Activated naive CD4-positive, alpha-beta T cell (primary cell): ENCODE measurements around the gene GPR149.
"Not testable (repeated sequence)": the region's sequence is repeated elsewhere in the genome, so short reads cannot be mapped to it uniquely, and the experiment has no call there.

Experiments used
- DNase-seq, 4 experiments: peaks; one replicate each; lab custom pipeline; 2025; lab: John Stamatoyannopoulos, UW

GPR149 gene

GRCh38 chr3:154430014-154430413 lies at the start of gene GPR149:
Gene GPR149 (minus strand): TSS chr3:154430190. CDS start chr3:154429615, 575 bp downstream.
- no peak for DNase-seq

- DNase-seq: no peak
Measured at GRCh38 chr3:154473769-154474168, 43.8 kb upstream of the GPR149 start.

DNA sequence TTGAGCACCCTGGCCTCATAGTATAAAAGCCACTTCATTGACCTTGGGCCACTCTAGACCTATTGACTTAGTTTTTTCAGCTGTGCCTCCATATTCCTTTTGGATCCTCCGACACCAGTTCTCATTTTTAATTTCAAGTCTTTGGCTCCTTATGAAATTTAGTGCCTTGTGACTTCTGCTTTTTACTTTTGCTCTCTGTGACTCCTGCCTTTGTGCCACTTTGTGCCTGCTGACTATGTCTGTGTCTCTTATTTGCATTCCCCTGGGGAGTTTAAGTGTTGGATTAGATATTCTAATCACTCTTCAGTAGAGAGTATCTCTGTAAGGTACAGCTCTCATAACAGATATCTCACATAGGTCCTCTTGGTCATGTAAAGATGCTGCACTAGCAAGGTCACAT lies 39.6 kb upstream of the GPR149 start:
- DNase-seq: no peak

GRCh38 chr3:154464440-154465190 lies 34.6 kb upstream of the GPR149 start:
- DNase-seq: no peak

- DNase-seq: no peak
Measured at GRCh38 chr3:154458560-154458959, 28.6 kb upstream of the GPR149 start.

- DNase-seq: not testable (repeated sequence)
Measured at GRCh38 chr3:154439081-154439480, 9.1 kb upstream of the GPR149 start.

DNA sequence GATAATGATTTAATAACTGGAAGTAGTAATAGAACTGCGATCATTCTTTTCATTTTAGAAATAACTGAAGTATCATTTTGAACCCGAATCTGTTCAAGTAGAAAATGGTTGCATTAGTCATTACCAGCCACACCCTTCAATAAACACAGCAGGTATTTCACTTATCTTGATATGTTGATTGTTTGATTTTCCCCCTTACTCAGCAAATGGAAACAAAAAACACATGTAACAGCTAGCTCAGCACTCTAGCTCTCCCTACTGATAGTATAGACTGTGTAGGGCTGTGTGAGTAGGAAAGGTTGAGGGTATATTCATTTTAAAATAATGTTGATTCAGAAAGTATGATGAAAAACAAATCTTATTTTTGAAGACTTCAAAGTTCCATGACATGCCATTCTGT lies 1.1 kb upstream of the GPR149 start:
- DNase-seq: no peak

DNA sequence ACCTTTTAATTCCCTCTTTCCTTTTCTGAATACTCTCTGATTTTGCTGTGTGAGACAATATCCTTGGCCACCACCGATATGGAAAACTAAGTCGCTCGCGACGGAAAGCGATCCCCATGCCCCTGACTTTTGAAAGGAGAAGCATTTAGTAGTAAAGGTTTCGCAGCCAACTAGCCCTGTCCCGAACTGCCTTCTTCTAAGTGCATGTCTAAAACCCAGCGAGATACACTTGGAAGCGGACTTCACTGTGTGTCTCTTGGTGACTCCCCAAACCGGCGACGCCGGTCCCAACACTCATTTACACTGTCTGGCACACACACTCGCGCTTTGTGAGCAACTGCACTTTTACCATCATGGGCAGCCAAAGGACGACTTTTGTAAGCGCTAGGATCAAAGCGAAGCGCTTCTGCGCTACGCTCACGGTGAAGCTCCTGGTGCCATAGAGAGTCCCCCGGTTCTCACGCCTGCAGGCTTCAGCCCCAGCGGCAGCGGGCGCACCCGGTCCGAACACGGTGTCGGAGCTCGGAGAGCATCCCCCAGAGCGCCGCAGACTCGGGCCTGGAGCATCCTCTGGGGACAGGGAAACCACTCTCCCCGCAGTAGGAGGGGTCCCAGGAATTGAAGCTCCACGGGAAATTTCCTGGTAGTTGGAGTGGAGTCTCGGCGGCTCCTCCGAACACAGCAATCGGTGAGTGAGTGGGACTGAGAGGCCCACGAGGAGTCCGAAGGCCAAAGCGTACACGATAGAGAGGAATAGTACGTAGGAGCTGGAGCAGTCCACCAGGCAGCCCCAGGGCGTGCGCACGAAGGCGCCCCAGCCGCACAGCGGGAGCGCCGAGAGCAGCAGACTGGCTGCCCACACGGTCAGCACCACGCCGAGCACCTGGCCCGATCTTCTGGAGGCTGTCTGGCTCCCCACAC lies 1.4 kb downstream of the GPR149 start:
- DNase-seq: no peak

GRCh38 chr3:154427685-154428285 lies 2.2 kb downstream of the GPR149 start:
- DNase-seq: no peak

GRCh38 chr3:154422694-154423093 lies 7.3 kb downstream of the GPR149 start:
- no peak for DNase-seq

DNA sequence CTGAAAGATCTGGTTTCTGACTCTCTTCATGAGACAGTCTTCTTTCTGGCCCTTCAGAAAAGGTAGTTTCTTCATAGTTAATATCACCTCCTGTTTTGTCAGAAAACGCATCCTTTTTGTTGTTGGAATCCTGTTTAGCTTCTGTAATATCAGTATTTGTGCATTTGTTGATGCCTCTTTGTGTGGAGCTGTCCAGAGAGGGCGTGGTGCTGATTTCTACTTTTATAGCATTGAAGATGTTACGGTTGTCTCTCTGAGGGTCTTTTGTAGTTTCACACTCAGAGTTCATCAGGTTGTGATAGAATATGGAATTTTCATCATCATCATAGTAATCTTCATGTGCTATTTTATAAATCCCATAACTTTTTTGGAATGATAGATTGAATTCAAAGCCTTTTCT lies 8.9 kb downstream of the GPR149 start:
- no peak for DNase-seq

DNA sequence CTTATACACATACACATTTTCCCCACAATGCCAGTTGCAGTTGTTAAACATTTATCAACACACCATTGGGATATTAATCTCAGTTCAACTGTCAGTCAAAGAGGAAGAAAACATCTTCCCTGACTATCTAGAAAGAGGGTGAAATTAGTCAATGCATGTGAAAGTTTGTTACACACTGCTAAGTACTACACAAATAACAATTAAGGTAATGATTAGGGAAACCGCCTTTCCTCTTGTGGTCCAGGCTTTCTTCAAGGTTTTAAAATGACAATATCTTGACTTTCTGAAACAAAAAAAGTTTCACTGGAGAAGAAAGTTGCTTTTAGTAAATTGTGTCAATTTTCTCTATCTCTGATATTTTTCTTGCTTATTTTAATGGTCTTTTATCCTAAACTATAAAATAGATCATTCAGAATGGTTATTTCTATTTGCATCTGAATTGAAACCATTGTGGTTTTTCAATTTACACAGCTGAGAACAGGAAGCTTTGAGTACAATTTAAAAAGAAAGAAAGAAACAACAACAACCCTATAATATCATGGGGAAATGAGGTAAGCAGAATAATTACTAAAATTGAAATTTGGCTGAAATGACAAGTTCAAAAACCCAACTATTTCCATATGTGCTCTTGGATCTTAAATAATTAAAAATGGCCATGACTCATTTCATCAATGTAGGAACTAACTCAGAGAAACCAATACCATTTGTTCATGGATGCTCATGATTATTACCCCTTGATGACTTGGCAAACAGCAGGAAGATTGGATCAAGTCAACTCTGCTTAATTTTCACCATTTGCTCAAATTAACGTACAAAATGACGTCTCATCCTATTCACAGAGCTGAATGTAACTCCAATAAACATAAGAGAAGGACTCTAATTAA lies 31.7 kb downstream of the GPR149 start:
- DNase-seq: no peak

GRCh38 chr3:154389861-154390260 lies 40.1 kb downstream of the GPR149 start:
- DNase-seq: no peak

- no peak for DNase-seq
Measured at GRCh38 chr3:154384479-154384878, 45.5 kb downstream of the GPR149 start.

- no peak for DNase-seq
Measured at GRCh38 chr3:154378311-154378710, 51.7 kb downstream of the GPR149 start.

DNA sequence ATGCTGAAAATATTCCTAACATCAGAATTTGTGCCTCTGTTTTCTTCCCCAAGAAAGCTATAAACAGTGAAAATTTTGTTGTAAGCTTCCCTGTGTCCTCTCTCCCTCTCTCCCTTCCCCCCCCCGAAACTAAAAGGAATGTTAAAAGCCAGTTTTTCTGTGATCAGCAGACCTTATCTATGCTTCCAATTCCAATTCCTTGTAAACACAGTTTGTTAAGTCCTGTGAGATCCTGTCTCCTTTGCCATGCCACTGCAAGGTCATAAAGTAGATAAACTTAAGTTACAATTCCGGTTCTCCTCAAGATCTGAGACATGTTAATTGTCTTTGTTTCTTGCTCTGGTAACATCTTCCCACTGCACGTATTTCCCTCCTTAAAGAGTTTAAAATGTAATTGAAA lies 62.8 kb downstream of the GPR149 start:
- no peak for DNase-seq

DNA sequence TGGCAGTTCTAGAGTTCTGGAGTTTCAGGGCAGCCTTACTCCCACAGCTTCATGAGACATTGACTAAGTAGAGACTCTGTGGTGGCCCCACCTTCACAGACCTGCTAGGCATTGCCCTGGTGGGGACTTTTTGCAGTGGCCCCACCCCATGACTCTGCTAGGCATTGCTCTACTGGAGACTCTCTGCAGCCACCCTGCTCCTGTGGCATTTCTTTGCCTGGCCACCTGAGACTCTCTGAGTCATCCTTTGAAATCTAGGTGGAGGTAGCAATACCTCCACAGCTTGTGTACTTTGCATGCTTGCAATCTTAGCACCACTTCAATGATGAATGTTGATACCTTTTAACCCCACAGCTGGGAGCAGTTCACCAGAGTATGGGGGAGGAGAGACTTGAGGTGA lies 65.1 kb downstream of the GPR149 start:
- no peak for DNase-seq

GRCh38 chr3:154361099-154361498 lies 68.9 kb downstream of the GPR149 start:
- no peak for DNase-seq

DNA sequence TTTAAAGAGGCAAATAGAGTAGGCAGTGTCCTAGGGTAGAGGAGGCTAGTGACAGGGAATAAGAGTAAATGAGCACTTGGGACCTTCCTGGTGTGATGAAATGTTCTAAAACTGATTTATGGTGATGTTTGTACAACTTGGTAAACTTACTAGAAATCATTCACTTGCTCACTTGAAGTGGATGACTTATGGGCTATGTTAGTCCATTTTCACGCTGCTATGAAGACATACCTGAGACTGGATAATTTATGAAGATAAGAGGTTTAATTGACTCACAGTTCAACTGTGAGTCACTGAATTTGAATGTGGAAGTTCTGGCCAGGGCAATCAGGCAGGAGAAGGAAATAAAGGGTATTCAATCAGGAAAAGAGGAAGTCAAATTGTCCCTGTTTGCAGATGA lies 74.0 kb downstream of the GPR149 start:
- DNase-seq: no peak

DNA sequence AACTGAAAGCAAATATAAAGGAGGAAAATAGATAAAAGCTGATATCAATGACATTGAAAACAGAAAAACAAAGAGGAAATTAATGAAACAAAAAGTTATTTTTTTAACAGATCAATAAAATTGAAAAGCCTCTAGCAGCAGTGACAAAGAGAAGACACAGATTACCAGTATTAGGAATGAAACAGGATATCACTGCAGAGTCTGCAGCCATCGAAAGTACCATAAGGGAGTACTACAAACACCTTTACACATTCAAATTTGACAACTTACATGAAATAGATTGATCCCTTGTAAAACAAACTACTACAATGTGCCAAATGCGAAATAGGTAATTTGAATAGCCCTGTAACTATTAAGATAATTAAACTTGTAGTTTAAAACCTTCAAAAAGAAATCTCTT lies 80.8 kb downstream of the GPR149 start:
- DNase-seq: no peak

GRCh38 chr3:154345422-154346122 lies 84.4 kb downstream of the GPR149 start:
- DNase-seq: no peak
